GM21360 (cell line): ENCODE results near the gene TNS1.
"Not testable (repeated sequence)": the region's sequence is repeated elsewhere in the genome, so short reads cannot be mapped to it uniquely, and the experiment has no call there.

Experiments used
- ATAC-seq: cut with Tn5 transposase; IDR thresholded peaks from one replicate; pipeline ENCODE4 v1.9.1; 2021; ENCODE audit warnings: mild to moderate bottlenecking, moderate library complexity; ENCODE audit not compliant: unreplicated experiment

The TNS1 gene

DNA sequence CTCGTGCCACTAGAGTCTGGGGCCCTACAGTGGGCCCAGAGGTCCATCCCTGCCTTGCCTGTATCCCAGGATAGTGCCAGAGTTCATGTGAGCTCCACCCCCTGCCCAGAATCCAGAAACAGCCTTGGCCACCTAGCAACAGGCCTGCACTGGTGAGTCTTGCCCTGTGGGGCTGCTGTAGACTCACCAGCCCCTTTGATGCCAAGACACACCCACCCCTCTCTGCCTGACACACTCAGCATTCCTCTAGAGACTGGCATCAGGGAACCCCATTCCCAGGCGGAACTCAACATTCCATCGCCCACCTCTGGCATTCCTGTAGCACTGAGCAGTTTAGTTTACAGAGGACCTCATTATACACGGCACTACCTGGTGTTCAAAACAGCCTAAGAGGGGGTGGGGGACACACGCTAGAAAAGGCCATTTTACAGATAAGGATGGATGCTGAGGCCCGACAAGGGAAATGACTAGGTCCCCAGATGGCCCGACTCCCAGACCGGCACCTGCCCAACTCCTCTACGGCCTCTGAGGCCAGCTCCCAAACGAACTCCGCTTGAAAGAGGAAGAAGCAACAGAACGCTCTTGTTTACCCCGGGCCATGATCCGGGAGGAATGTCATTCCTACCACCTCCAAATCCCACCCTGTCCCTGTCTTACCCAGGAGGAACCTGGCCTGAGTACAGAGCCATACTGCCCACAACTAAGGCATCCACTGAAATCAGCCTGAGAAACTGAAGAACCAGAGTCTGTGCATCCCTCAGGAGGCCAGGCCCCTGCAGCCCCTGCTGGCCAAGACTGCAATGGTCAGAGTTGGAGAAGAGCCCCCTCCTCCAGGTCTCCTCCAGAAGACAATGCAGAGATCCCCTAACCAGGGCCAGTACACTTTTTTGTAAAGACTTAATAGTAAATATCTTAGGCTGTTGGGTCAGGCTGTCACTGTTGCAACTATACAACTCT lies 180.2 kb downstream of the TNS1 start:
- no peak for ATAC-seq

GRCh38 chr2:217821536-217822147 lies 181.2 kb downstream of the TNS1 start:
- ATAC-seq, result no peak

DNA sequence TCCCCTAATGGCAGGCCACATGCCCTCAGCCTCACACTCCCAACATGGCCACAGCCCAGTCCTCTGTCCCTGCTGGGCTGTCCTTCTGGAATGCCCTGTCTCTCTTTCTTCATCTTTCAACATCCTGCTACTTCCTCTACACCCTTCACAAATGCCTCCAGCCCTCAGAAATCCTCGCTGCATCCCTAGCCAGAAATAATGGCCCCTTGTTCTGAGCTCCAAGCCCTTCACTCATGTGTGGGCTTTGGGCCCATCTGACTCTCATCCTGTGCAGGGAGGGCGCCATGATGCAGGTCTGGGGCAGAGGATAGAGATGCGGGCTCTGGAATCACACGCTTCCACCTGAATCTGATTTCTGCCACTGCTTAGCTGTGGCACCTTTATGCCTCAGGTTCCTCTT lies 181.9 kb downstream of the TNS1 start:
- no peak for ATAC-seq

DNA sequence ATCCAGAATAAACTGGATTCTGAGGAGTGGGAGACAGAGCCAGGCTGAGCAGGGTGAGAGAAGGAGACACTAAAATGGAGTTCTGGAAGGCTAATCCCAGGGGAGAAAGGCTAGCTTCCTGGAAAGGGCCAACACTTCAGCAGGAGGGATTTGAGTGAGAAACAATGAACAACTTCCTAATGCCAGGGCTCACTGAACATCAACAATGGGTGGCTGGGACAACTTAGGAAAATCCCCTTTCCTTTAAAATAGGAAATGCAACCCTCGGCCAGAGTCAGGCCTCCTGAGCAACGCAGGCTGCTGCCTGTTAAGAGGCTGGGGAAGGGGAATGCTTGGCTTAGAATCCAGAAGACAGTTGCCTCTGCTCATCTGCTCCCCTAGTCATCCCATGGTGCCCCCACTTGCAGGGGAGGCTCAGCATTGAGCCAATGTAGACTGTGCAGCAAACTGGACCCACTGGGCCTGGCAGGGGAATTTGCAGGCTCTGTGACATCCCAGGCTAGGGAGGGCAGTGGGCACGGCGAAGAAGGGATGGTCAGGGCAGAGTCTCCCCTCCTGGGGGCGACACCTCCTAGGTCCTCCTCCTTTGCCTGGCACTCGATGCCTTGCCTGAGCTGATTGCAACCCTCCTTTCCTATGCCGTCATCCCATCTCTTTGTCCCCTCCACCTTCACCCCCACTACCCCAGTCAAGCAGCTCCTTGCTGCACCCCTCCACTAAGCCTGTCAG lies 182.5 kb downstream of the TNS1 start:
- no peak for ATAC-seq

DNA sequence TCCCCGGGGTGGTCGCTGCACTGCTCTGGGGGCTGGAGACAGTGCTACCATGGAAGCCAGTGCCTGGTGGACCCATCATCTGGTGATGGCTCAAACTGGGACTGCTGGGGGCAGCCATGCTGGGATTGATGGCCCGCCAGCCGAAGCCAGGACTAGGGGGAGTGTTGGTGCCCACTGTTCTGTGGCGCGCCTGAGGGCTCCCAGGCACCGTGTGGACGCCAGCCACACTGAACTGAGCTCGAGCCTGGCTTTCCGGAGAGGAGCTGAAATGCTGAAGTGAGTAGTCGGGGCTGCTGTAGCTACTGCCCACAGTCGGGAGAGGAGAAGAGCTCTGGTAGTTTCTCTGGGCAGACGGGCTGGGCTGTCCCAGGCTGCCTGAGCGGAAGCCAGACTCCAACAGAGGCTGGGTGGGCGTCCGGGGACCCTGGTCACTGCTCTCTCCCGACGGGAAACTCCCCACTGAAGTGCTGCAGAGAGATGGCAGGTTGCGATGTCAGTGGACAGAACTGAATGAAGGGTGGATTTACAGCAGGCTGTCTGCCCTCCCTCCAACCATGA lies 184.4 kb downstream of the TNS1 start:
- ATAC-seq, result no peak

DNA sequence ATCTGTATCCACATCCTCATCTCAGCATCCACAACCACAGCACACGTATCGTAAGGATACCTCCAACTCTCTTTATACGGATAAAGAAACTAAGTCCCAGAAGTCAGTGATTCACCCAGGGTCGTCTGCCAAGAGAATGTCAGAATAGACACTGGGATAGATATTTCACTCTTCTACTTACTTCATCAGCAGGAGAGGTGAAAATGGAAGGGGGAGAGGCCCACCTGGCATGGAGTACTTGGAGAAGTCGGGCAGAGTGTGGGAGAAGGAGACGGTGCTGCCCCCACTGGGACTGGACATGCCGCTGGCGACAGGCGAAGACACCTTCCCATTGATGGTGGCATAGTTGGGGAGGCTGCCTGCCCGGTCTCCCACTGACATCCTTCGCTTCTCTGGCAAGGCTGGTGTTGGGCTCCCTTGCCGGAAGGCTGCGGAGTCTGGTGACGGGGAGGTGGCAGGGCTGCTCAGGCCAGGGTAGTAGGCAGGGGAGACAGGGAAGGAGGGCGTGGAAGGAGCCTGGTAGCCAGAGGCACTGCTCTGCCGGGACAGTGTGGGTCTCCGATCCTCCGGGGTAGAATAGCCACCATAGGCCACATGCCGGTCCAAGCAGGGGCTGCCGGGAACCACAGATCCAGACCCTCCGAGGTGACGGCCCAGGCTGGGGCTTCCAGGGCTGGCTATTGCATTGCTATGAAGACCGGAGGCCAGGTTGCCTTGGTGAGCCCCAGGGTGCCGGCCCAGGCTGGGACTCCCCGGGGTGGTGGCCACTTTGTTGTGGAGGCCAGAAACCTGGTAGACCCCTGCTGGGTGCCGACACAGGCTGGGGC lies 185.1 kb downstream of the TNS1 start:
- ATAC-seq, result no peak

GRCh38 chr2:217816396-217816869 lies 186.4 kb downstream of the TNS1 start:
- no peak for ATAC-seq

- no peak for ATAC-seq
Measured at GRCh38 chr2:217813828-217814227, 189.0 kb downstream of the TNS1 start.

DNA sequence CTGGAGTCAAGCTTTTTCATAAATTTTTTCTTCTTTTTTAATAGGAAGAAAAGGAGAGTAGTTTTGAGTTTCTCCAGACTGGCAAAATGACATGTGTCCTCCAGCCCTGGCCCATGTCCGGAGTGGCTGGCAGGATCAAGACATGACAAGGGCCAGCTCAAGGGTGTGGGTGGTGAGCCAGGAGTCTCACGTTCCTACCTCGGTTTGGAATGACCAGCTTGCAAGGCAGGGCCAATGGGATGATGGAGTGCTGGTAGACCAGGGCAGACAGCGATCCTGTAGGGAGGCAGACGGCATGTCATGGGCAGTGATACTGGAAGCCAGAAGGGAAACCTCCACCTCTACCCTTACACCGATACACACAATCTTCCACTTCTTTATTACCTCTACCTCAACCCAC lies 190.6 kb downstream of the TNS1 start:
- no peak for ATAC-seq

GRCh38 chr2:217810260-217810659 lies 192.5 kb downstream of the TNS1 start:
- ATAC-seq, result no peak

- ATAC-seq, result no peak
Measured at GRCh38 chr2:217809736-217810135, 193.1 kb downstream of the TNS1 start.

GRCh38 chr2:217808967-217809366 lies 193.8 kb downstream of the TNS1 start:
- not testable (repeated sequence) for ATAC-seq

DNA sequence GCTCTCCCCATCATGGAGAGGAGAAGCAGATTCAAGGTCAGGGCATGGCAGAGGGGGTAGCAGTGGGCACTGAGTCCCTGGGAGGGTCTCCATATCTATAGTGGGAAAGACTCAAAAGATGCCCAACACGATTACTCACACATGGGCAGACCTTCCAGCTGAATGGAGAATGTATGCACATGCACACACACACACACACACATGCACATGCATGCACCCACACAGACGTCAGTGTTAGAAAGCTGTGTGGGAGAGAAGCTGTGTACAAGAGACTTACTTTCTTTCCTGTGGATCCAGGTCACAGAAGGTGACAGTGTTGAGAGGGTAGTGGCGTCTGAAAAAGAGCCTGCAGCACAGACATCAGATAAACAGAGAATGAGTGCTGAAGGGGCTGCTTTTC lies 194.5 kb downstream of the TNS1 start:
- ATAC-seq, result no peak

DNA sequence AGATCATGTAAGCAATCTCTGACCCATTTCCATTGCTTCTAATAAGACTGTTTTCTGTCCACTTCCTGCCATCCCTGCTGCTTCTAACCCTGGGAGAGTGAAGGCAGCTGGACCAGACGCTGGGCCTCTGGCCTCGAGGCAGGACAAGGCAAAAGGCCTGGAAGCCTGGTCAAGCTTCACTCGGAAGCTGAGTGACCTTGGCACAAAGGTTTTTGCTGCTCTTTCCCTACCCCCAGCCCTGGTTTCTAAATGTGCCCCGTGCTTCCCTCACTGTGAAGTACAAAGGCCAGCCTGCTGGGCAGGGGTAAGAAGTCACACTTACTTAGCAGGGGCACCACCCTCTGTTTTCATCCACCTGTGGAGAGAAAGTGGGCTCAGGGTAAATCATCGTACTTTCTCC lies 195.0 kb downstream of the TNS1 start:
- no peak for ATAC-seq

GRCh38 chr2:217807025-217807424 lies 195.8 kb downstream of the TNS1 start:
- ATAC-seq, result no peak

GRCh38 chr2:217806482-217806765 lies 196.4 kb downstream of the TNS1 start:
- no peak for ATAC-seq

- ATAC-seq, result no peak
Measured at GRCh38 chr2:217805668-217806481, 196.9 kb downstream of the TNS1 start.

GRCh38 chr2:217804791-217805667 lies 197.8 kb downstream of the TNS1 start:
- no peak for ATAC-seq

DNA sequence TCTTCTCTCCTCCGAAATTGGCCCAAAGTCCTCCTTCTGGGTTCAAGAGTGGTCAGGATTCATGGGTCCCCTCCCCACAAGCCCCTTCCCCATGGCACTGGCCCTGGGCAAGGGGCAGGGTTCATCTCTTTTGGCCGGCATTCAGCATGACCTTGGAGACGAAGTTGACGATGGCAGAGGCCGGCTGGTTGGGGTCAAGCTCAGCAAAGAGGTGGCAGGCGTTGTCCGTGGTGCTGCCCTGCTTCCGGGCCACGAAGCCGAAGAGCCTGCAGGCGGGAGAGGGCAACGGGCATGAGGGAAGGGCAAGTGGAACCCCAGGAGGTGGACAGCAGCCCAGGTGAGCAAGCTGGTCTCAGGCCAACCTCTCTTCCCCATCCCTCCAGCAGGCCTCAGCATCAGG lies 198.5 kb downstream of the TNS1 start:
- no peak for ATAC-seq
